ENCODE results near the gene ZNF512. TPM values are rescaled to one million over a fixed set of nuclear protein-coding genes. Genes with fewer than 3 reads are reported as not detected.
A peak's percentile ranks its signal among the peaks of the same experiment; 100 is the strongest.
"Not testable (repeated sequence)": the region's sequence is repeated elsewhere in the genome, so short reads cannot be mapped to it uniquely, and the experiment has no call there.

Gene ZNF512
- total RNA-seq, 6 donors from 2014 or later, result 19.5 to 74.4 (median 26.4) TPM

DNA sequence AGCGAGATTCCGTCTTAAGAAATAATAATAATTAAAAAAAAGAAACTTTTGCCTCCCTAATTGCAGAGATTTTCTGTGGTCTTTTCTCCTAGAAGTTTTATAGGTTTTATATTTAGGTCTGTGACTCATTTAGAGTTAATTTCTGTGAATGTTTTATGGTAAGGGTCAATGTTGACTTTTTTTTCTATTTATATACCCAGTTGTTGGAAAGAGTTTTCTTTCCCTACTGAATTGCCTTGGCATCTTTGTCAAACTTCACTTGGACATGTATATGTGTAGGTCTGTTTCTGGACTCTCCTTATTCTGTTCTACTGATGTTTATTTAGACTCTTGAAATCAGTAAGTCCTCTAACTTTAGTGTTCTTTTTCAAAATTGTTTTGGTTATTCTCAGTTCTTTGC lies 5.5 kb downstream of the ZNF512 start:
- TF ChIP-seq POLR2A (IDR thresholded peaks at IDR 0.05) (no peak), CTCF (IDR thresholded peaks at IDR 0.05) (no peak), EP300 (IDR thresholded peaks at IDR 0.05) (no peak), POLR2AphosphoS5 (IDR thresholded peaks at IDR 0.05) (no peak)
- ATAC-seq (ENCODE audit: low FRiP score in 2 of 2) (no peak), DNase-seq (no peak)
- Histone ChIP-seq H3K36me3 (no peaks in the 10 kb centered on the region), H3K27ac (no peak overlapping the region), H3K27me3 (no peaks in the 10 kb centered on the region), H3K4me1 (peaks cover 16 to 33% (median 18%) of the 10 kb centered on the region in 4 donors), H3K4me3 (no peak overlapping the region), H3K9me3 (peaks cover 0 to 18% (median 6%) of the 10 kb centered on the region in 4 donors)
- WGBS, 2 donors, result 97 to 100% methylated on average over 2 of the region's 2 CpGs

DNA sequence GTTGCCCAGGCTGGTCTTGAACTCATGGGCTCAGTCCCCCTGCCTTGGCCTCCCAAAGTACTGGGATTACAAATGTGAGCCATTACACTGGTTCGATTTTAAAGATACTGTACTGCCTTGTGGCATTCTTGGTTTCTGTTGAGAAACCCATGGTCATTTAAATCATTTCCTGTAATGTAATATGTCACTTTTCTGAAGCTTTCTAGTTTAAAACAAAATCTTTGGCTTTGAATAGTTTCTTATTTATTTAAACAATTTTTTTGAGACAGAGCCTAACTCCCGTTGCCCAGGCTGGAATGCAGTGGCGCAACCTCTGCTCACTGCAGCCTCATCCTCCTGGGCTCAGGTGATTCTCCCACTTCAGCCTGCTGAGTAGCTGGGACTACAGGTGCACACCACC lies 8.9 kb downstream of the ZNF512 start:
- H3K9me3 ChIP-seq, result peaks cover 5 to 34% (median 9%) of the 10 kb centered on the region in 4 donors
- no peaks in the 10 kb centered on the region for H3K27me3 ChIP-seq
- 80 to 82% methylated on average over 3 of the region's 3 CpGs for WGBS, 2 donors
- H3K27ac ChIP-seq, result no peak overlapping the region
- DNase-seq (no peak), ATAC-seq (ENCODE audit: low FRiP score in 2 of 2) (no peak)
- no peak overlapping the region for H3K4me3 ChIP-seq
- peaks cover 0 to 3% (median 0%) of the 10 kb centered on the region in 4 donors for H3K36me3 ChIP-seq
- TF ChIP-seq POLR2AphosphoS5 (IDR thresholded peaks at IDR 0.05), result no peak
- no peak for TF ChIP-seq POLR2A (IDR thresholded peaks at IDR 0.05)
- no peak for TF ChIP-seq EP300 (IDR thresholded peaks at IDR 0.05)
- TF ChIP-seq CTCF (IDR thresholded peaks at IDR 0.05), result no peak
- H3K4me1 ChIP-seq, result peaks cover 0 to 13% (median 2%) of the 10 kb centered on the region in 4 donors

- Histone ChIP-seq H3K4me3 (no peak overlapping the region), H3K4me1 (peaks cover 0 to 12% (median 9%) of the 10 kb centered on the region in 4 donors), H3K9me3 (peaks cover 5 to 34% (median 9%) of the 10 kb centered on the region in 4 donors), H3K27me3 (no peaks in the 10 kb centered on the region), H3K27ac (no peak overlapping the region), H3K36me3 (peaks cover 0 to 3% (median 0%) of the 10 kb centered on the region in 4 donors)
- TF ChIP-seq POLR2AphosphoS5 (IDR thresholded peaks at IDR 0.05), result no peak
- TF ChIP-seq CTCF (IDR thresholded peaks at IDR 0.05), result no peak
- TF ChIP-seq POLR2A (IDR thresholded peaks at IDR 0.05), result no peak
- no peak for TF ChIP-seq EP300 (IDR thresholded peaks at IDR 0.05)
- ATAC-seq (ENCODE audit: low FRiP score in 2 of 2) (no peak), DNase-seq (no peak)
- WGBS, 2 donors, result 96 to 100% methylated on average over 1 to 2 of the region's 2 CpGs
These were observed 10.4 kb downstream of the ZNF512 start for GRCh38 chr2:27593240-27593639.

GRCh38 chr2:27594020-27594703 lies 11.3 kb downstream of the ZNF512 start:
- H3K27me3 ChIP-seq; H3K4me3 ChIP-seq; H3K36me3 ChIP-seq; ATAC-seq (ENCODE audit: low FRiP score in 2 of 2); H3K27ac ChIP-seq: not testable (repeated sequence)
- peak in 1 of 2 donors; percentile 74 for DNase-seq
- H3K9me3 ChIP-seq, result peaks cover 5 to 34% (median 9%) of the 10 kb centered on the region in 4 donors
- 98 to 99% methylated on average over 23 to 33 of the region's 45 CpGs for WGBS, 2 donors
- peaks cover 0 to 13% (median 12%) of the 10 kb centered on the region in 4 donors for H3K4me1 ChIP-seq

DNA sequence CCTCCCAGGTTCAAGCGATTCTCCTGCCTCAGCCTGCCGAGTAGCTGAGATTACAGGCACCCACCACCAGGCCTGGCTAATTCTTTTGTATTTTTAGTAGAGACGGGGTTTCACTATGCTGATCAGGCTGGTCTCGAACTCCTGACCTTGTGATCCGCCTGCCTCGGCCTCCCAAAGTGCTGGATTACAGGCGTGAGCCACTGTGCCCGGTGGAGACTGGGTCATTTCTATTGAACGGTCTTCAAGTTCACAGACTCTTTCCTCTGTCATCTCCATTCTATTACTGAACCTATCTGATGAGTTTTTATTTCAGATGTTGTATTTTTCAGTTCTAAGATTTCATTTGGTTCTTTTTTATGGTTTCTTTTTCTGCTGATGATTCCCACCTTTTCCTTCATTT lies 12.6 kb downstream of the ZNF512 start:
- WGBS, 2 donors, result 97 to 98% methylated on average over 9 of the region's 9 CpGs
- H3K4me3 ChIP-seq, result not testable (repeated sequence)

DNA sequence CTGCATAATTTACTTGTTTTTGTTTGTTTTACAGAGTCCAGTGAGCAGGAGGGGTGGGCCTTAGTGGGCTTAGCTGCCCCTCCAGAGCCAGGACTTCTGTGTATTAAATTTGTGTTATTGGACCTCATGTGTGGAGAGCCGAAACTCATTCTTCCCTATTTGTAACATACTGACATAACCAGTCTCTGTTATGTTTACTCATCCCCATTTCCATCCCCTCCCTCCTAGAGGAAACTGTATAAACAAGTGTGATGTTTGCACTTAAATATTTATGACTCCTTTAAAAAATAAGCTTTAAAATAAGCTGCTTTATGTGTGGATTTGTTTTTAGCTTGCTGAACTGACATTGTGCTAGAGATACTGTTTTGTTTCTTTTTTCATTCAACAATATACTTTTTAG lies 13.8 kb downstream of the ZNF512 start:
- WGBS, 2 donors, result 69 to 86% methylated on average over 1 of the region's 1 CpG
- H3K36me3 ChIP-seq, result peaks cover 7 to 28% (median 19%) of the 10 kb centered on the region in 4 donors
- TF ChIP-seq EP300 (IDR thresholded peaks at IDR 0.05), result no peak
- TF ChIP-seq POLR2AphosphoS5 (IDR thresholded peaks at IDR 0.05), result no peak
- no peak for TF ChIP-seq POLR2A (IDR thresholded peaks at IDR 0.05)
- TF ChIP-seq CTCF (IDR thresholded peaks at IDR 0.05), result no peak

More for the DNA sequence above, 12.6 kb downstream of the ZNF512 start:
- ATAC-seq (ENCODE audit: low FRiP score in 2 of 2); DNase-seq; H3K27ac ChIP-seq; H3K27me3 ChIP-seq: not testable (repeated sequence)
- Histone ChIP-seq H3K36me3 (peaks cover 0 to 18% (median 12%) of the 10 kb centered on the region in 4 donors), H3K9me3 (peaks cover 3 to 28% (median 8%) of the 10 kb centered on the region in 4 donors), H3K4me1 (peaks cover 0 to 16% (median 12%) of the 10 kb centered on the region in 4 donors)

More for the DNA sequence above, 13.8 kb downstream of the ZNF512 start:
- H3K4me3 ChIP-seq, result no peak overlapping the region
- peaks cover 0 to 16% (median 12%) of the 10 kb centered on the region in 4 donors for H3K4me1 ChIP-seq
- ATAC-seq (ENCODE audit: low FRiP score in 2 of 2) (no peak), DNase-seq (no peak)
- H3K27me3 ChIP-seq, result no peaks in the 10 kb centered on the region
- H3K27ac ChIP-seq, result no peak overlapping the region
- H3K9me3 ChIP-seq, result peaks cover 0 to 17% (median 5%) of the 10 kb centered on the region in 4 donors

All from upper lobe of left lung (tissue), 6 donors.